ENCODE measurements around the gene KCNIP4.

Gene KCNIP4

GRCh38 chr4:21307709-21308108 lies 640.9 kb downstream of the KCNIP4 start:
- DNase-seq = no peak

DNA sequence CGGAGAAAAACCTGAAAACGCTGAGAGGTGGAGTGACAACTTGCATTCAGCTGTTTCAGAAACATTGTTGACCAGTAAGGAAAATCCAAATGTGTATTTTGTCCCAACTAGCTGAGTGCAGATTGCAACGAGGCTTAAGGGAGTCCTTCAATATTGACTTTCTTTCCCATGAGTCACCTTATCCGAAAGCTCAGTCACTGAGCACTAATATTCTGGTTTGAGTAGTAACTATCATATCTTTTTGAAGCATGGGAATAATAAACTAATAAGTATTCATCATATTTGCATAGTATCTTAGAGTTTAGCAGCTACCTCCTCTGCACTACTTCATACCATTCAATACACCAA lies 644.1 kb downstream of the KCNIP4 start:
- no peak for DNase-seq

DNA sequence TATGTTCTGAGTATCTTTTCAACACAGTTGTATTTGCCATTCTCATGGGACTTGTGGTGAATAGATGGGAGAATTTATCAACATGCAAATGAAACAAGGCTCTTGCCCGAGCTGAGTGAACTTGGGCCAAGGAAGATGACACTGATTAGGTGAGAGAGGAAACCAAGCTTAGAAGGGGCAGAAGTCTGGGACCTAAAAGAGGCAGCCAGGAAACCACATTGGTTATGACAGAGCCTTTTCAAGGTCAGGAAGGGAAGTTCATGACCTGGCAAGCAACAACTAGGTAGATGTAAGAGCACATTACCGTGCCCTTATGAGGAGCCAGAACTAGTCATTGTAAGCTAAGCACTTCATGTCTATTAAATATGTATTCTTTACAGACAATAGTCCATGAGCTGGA lies 658.0 kb downstream of the KCNIP4 start:
- no peak for DNase-seq

GRCh38 chr4:21276046-21276445 lies 672.5 kb downstream of the KCNIP4 start:
- DNase-seq = no peak

GRCh38 chr4:21271439-21272052 lies 677.0 kb downstream of the KCNIP4 start:
- no peak for DNase-seq

DNA sequence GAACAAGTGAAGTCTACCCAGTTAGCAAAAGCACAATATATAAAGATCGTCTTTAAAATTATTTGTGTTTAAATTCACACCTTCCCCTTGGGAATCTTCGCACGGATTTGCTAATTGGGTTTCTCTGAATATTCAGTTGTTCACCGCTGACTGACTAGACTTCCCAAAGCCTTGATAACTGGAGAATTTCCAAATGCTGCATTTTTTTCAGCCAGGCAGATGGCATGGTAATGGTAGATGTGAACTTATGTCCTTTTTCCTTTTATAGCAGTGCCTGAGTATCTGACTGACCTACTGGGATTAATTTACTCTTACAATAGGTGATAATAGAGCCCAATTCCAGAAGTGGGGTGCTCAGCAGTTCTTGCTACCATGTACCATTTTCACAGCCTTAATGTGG lies 700.2 kb downstream of the KCNIP4 start:
- DNase-seq = no peak

GRCh38 chr4:21242163-21242562 lies 706.4 kb downstream of the KCNIP4 start:
- no peak for DNase-seq

GRCh38 chr4:21226637-21227538 lies 721.7 kb downstream of the KCNIP4 start:
- no peak for DNase-seq

- no peak for DNase-seq
Measured at GRCh38 chr4:21211846-21212245, 736.7 kb downstream of the KCNIP4 start.

- DNase-seq = no peak
Measured at GRCh38 chr4:21209860-21210259, 738.7 kb downstream of the KCNIP4 start.

DNA sequence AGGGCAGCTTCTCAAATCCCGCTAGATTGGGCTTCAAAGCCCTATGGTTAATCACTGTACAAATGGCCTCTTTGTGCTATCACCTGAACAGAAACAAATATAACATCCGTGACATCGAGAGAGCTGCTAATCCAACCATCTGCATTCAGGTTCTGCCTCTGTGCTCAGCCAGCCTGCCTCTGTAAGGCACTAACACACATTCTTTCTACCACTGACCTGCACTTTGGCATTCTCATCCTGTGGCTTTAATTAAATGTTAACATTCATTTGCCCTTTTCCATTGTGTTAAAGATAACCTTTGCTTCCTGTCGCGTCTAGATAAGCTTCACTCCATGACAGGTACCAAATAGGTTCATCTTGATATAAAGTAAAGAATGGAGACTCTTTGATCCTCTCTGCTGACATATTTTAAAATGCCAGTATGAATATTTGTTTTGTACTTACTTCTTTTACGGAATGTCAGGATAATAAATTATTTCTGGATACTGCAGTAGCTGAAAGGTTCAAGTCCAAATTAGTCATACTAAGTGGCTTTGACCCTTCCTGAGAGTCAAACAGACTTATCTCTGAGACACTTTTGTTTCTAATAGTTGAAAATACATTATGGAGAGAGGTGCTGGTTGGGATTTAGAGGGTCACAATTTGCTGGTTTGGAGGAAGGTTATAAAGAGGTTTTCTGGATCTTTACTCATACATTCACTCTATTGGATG lies 742.6 kb downstream of the KCNIP4 start:
- no peak for DNase-seq

- DNase-seq = no peak
Measured at GRCh38 chr4:21203416-21203815, 745.2 kb downstream of the KCNIP4 start.

- DNase-seq = no peak
Measured at GRCh38 chr4:21202959-21203358, 745.6 kb downstream of the KCNIP4 start.

GRCh38 chr4:21198683-21199082 lies 749.9 kb downstream of the KCNIP4 start:
- DNase-seq = no peak

- DNase-seq = no peak
Measured at GRCh38 chr4:21195682-21196081, 752.9 kb downstream of the KCNIP4 start.

DNA sequence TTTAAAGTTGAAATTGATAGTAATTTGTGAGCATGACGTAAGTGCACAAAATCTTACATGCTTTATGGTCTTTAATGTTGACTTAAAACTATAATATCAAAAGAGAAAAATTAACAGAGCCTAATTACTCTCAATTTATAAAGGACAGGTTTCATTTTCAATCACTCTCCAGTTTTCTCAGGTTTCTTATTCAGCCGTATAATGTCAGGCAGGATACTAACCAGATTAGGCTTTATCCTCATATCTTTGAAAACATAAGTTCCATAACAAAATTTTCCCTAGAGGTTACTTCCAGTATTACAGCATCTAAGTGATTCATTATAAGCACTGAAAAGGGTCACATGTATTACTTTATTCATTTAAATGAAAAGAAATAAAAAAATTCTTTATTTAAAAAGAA lies 756.2 kb downstream of the KCNIP4 start:
- DNase-seq = no peak

- DNase-seq = no peak
Measured at GRCh38 chr4:21191317-21191716, 757.3 kb downstream of the KCNIP4 start.

DNA sequence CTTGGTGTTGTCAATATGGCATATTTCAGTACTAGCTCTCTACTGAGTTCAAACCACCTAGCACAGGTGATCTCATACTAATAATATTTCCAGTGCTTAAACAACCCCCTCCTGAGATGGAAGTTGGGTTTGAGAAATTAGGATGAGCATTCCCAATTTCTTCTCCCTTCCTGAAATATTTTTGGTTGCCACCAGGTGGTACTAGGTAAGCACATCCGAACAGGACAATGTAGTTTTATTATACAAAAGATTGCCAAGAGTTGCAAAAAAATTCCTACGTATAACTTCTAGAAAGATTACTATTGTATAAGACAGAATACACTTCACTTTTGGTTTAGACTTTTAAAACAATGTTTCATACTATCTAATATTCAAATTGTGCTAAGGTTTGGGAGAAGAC lies 763.8 kb downstream of the KCNIP4 start:
- no peak for DNase-seq

- no peak for DNase-seq
Measured at GRCh38 chr4:21181716-21182115, 766.9 kb downstream of the KCNIP4 start.

DNA sequence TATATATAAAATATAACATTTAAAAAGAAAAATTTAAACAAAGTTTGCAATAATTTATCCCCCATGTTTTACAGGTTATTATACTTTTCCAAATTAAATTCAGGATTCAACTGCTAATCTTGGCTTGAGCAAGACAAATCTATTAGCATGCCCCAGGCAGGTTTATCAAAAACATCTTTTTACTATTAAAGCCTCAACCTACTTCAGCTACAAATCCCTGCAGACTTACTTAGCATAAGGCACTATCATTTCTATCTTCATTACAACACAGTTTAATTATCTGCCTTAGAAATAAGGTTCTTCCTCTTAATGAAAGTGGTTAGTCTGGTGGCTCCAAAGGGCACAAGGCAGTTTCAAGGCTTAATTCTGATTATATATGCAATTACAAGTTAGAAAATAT lies 770.7 kb downstream of the KCNIP4 start:
- DNase-seq = no peak

DNA sequence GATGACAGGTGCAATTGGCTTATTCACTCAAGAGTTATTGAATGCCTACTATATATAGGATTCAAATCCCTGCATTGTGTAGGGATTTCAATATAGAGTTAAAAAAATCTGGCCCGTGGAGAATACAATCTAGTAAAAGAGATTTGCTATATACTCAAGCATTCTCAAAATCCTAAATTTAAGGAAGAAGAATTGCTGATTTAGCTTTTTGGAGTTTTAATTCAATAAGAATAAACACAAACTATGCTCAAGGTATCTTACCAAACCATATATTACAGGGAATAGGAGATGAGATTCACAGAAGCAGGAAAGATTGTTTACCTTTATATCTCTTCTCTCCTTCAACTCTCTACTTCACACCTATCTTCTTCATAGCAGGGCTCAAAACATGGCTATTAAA lies 771.5 kb downstream of the KCNIP4 start:
- no peak for DNase-seq

- DNase-seq = no peak
Measured at GRCh38 chr4:21167711-21168110, 780.9 kb downstream of the KCNIP4 start.

DNA sequence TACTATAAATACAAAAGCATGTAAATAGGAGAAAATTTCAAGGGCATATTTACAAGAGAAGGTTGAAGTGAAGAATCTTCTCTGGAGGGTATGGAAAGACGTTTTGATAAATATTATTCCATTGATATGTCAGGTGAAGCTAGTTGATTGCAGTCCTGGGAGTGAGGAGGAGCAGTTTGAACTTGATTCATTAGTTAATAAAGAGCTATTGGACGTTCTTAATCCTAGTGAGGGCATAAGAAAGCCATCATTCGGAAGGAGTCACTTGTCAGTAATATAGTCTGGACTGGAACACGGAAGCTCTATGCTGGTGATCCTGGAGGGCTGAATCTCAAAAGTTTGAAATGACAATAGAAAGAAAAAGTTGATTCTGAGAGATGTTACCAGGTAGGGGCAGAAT lies 793.2 kb downstream of the KCNIP4 start:
- no peak for DNase-seq

- no peak for DNase-seq
Measured at GRCh38 chr4:21139327-21139726, 809.2 kb downstream of the KCNIP4 start.
